Activated T-helper 17 cell treated with anti-CD3 and anti-CD28 coated beads, Interleukin-2, amount 50 U/mL, for 72 hours (primary cell): ENCODE measurements around the gene OSMR. TPM values are rescaled to one million over a fixed set of nuclear protein-coding genes. Genes with fewer than 3 reads are reported as not detected.

Experiments
- ATAC-seq: fragments of 150-1000 bp; cut with Tn5 transposase; replicated peaks from 2 replicates; pipeline ENCODE4 v1.10.0; 2021; ENCODE audit warnings: mild to moderate bottlenecking, moderate library complexity
- H3K27ac Mint-ChIP-seq: one replicate; pipeline ENCODE4 v1.8.0; 2022; ENCODE audit warnings: mixed read lengths
- H3K27me3 Mint-ChIP-seq: one replicate; pipeline ENCODE4 v1.8.0; 2022; ENCODE audit warnings: mixed read lengths
- H3K36me3 Mint-ChIP-seq: one replicate; pipeline ENCODE4 v1.8.0; 2022; ENCODE audit warnings: low read depth, mild to moderate bottlenecking, mixed read lengths
- H3K4me1 Mint-ChIP-seq: one replicate; pipeline ENCODE4 v1.8.0; 2022; ENCODE audit warnings: mixed read lengths
- H3K4me3 Mint-ChIP-seq: one replicate; pipeline ENCODE4 v1.8.0; 2022; ENCODE audit warnings: mild to moderate bottlenecking, mixed read lengths
- H3K9me3 Mint-ChIP-seq: one replicate; pipeline ENCODE4 v1.8.0; 2022; ENCODE audit warnings: mixed read lengths
- total RNA-seq, 2 donors: library from RNA; stranded (reverse); gene quantifications; one replicate each; pipeline ENCODE4 v1.2.3, GENCODE V29; 2022

The OSMR gene
- total RNA-seq, 2 donors from 2014 or later = 0.19 to 0.26 TPM

DNA sequence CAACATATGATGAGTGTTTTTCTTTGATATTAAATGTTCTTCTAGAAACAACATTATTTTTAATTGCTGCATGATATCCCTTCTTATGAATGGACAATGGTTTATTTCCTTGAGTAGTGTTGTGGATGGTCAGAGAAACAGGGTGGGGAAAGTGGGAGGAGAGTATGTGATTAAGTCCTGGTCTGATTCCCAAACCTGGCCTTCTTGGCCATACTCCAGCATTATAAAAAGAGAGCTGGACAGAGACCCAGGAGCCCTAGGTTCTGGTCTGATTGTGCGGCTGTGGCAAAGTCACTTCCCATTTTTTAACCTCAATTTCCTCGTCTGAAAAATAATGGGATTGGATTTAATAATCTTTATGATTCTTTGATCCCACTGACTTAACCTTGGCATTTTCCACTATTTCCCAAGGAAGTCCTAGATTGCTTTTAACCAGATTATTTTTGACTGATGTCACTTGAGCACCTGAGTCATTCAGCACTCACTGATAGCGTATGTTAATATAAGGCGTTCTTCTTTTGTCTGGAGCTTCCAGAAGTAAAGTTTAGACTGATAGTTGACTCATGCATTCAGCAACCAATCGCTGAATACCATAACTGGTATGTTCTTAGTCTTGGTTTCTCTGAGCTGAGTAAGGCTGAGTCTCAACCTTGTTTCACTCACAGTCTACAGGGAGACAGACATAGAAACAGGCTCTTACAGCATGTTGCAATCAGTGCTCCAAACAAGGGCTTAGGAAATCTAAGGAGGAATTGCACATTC, 26.2 kb downstream of the OSMR start:
- ATAC-seq = peak; percentile 37
- H3K4me3 Mint-ChIP-seq = no peak overlapping the region
- no peaks in the 10 kb centered on the region for H3K36me3 Mint-ChIP-seq
- H3K27me3 Mint-ChIP-seq = peaks cover 54% of the 10 kb centered on the region
- no peaks in the 10 kb centered on the region for H3K9me3 Mint-ChIP-seq
- H3K4me1 Mint-ChIP-seq = no peaks in the 10 kb centered on the region
- H3K27ac Mint-ChIP-seq = no peak overlapping the region

DNA sequence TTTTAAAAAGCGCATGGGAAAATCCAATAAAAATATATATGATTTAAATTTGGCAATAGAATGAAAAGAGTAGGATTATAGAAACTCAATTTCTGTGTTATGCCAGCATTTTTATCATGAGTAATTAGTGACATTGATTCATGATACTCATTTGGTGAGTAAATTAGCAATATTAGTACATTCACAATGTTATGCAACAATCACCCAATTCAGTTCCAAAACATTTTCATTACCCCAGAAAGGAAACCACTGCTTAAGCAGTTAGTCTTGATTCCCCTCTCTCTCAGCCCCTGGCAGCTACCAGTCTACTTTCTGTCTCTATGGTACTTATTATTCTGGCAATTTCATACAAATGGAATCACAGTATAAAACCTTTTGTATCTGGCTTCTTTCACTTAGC, 27.0 kb downstream of the OSMR start:
- ATAC-seq = no peak
- Mint-ChIP-seq H3K27ac (no peak overlapping the region), H3K4me3 (no peak overlapping the region), H3K9me3 (no peaks in the 10 kb centered on the region), H3K4me1 (no peaks in the 10 kb centered on the region), H3K36me3 (no peaks in the 10 kb centered on the region), H3K27me3 (peaks cover 59% of the 10 kb centered on the region)

DNA sequence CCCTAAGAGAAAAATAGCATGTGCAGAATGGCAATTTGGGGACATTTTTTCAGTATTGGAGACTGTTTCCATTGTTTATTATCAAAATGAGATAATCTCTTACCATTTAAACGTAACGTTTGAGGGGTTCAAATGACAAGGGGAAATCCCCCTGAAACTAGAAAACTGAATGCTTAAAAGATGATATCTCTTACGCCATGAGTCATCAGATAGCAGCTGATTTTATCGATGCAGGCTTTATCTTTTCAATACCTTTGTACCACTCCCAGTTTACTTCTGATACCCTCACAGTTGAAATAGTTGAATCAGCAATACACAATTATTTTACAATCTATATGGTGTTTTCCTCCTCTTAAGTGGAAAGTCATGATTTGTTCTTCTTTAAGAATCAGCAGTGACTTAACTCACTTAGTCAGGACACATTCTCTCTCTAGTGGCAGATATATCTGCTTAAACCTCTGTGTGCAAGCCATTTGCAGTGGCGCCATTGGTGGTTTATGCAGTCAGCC, 29.2 kb downstream of the OSMR start:
- ATAC-seq = no peak
- no peaks in the 10 kb centered on the region for H3K4me1 Mint-ChIP-seq
- no peaks in the 10 kb centered on the region for H3K36me3 Mint-ChIP-seq
- H3K27me3 Mint-ChIP-seq = peaks cover 54% of the 10 kb centered on the region
- H3K4me3 Mint-ChIP-seq = no peak overlapping the region
- H3K27ac Mint-ChIP-seq = no peak overlapping the region
- H3K9me3 Mint-ChIP-seq = no peaks in the 10 kb centered on the region

GRCh38 chr5:38878391-38879077, 32.7 kb downstream of the OSMR start:
- H3K4me1 Mint-ChIP-seq = no peaks in the 10 kb centered on the region
- H3K27ac Mint-ChIP-seq = no peak overlapping the region
- H3K4me3 Mint-ChIP-seq = no peak overlapping the region
- ATAC-seq = no peak
- peaks cover 35% of the 10 kb centered on the region for H3K27me3 Mint-ChIP-seq
- no peaks in the 10 kb centered on the region for H3K9me3 Mint-ChIP-seq
- no peaks in the 10 kb centered on the region for H3K36me3 Mint-ChIP-seq

- H3K27me3 Mint-ChIP-seq = peaks cover 31% of the 10 kb centered on the region
- no peak overlapping the region for H3K4me3 Mint-ChIP-seq
- H3K9me3 Mint-ChIP-seq = no peaks in the 10 kb centered on the region
- no peaks in the 10 kb centered on the region for H3K36me3 Mint-ChIP-seq
- ATAC-seq = no peak
- no peaks in the 10 kb centered on the region for H3K4me1 Mint-ChIP-seq
- H3K27ac Mint-ChIP-seq = no peak overlapping the region
Observed at GRCh38 chr5:38879078-38879460, 33.3 kb downstream of the OSMR start.

GRCh38 chr5:38883842-38884241, 38.0 kb downstream of the OSMR start:
- no peak overlapping the region for H3K4me3 Mint-ChIP-seq
- H3K27me3 Mint-ChIP-seq = peaks cover 17% of the 10 kb centered on the region
- H3K4me1 Mint-ChIP-seq = no peaks in the 10 kb centered on the region
- no peak overlapping the region for H3K27ac Mint-ChIP-seq
- H3K36me3 Mint-ChIP-seq = no peaks in the 10 kb centered on the region
- H3K9me3 Mint-ChIP-seq = no peaks in the 10 kb centered on the region
- ATAC-seq = no peak

GRCh38 chr5:38885208-38885607, 39.4 kb downstream of the OSMR start:
- Mint-ChIP-seq H3K4me1 (no peaks in the 10 kb centered on the region), H3K9me3 (no peaks in the 10 kb centered on the region), H3K36me3 (no peaks in the 10 kb centered on the region), H3K27ac (no peak overlapping the region), H3K4me3 (no peak overlapping the region), H3K27me3 (peaks cover 16% of the 10 kb centered on the region)
- ATAC-seq = no peak

DNA sequence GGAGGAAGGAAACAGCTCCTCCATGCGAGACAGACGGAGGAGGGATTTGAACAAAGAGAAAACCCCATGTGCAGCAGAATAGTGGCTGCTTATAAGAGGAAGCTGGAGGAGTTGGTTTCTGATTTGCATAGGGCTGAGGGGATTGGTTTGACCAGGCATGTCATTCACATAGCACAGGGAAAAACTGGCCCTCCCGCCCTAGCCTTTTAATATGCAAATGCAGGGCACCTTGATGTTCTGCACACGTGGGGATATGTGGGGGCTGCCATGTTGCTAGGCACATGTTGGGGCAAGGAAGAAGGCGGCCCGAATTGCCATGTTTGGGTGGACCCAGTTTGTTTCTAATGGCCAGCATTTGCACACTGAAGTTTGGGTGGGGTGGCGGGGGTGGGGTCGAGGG, 42.2 kb downstream of the OSMR start:
- no peaks in the 10 kb centered on the region for H3K36me3 Mint-ChIP-seq
- H3K9me3 Mint-ChIP-seq = no peaks in the 10 kb centered on the region
- ATAC-seq = no peak
- peaks cover 22% of the 10 kb centered on the region for H3K27me3 Mint-ChIP-seq
- no peak overlapping the region for H3K4me3 Mint-ChIP-seq
- H3K27ac Mint-ChIP-seq = no peak overlapping the region
- H3K4me1 Mint-ChIP-seq = no peaks in the 10 kb centered on the region

- ATAC-seq = no peak
- H3K9me3 Mint-ChIP-seq = peaks cover under 1% of the 10 kb centered on the region
- no peaks in the 10 kb centered on the region for H3K4me1 Mint-ChIP-seq
- H3K27me3 Mint-ChIP-seq = peaks cover 26% of the 10 kb centered on the region
- no peaks in the 10 kb centered on the region for H3K36me3 Mint-ChIP-seq
- H3K27ac Mint-ChIP-seq = no peak overlapping the region
- no peak overlapping the region for H3K4me3 Mint-ChIP-seq
Observed at GRCh38 chr5:38889424-38889823, 43.6 kb downstream of the OSMR start.

DNA sequence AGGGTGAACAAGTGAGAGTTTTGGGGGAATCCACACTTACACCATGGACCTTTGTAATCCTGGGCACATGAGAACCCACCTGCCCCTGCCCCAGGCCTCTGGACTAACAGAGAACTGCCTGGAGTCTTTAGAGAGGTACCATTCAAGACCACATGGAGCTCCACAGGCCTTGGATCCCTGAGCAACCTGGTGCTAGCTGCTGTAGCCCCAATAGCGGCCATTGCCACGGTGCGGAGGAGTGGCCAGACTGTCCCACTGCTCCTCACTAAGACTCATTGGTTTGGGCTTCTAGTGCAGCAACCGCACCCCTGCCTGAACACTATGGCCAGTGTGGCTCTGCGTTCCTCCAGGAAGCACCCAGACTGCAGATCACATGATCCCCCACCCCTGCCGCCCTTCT, 45.8 kb downstream of the OSMR start:
- peaks cover 5% of the 10 kb centered on the region for H3K9me3 Mint-ChIP-seq
- peaks cover 22% of the 10 kb centered on the region for H3K27me3 Mint-ChIP-seq
- H3K4me3 Mint-ChIP-seq = no peak overlapping the region
- no peaks in the 10 kb centered on the region for H3K36me3 Mint-ChIP-seq
- H3K27ac Mint-ChIP-seq = no peak overlapping the region
- no peaks in the 10 kb centered on the region for H3K4me1 Mint-ChIP-seq
- no peak for ATAC-seq

GRCh38 chr5:38892363-38892762, 46.6 kb downstream of the OSMR start:
- Mint-ChIP-seq H3K36me3 (no peaks in the 10 kb centered on the region), H3K27ac (no peak overlapping the region), H3K27me3 (peaks cover 27% of the 10 kb centered on the region), H3K9me3 (peaks cover 5% of the 10 kb centered on the region), H3K4me3 (no peak overlapping the region), H3K4me1 (no peaks in the 10 kb centered on the region)
- ATAC-seq = peak; percentile 29

GRCh38 chr5:38896760-38897159, 50.9 kb downstream of the OSMR start:
- H3K36me3 Mint-ChIP-seq = no peaks in the 10 kb centered on the region
- H3K27me3 Mint-ChIP-seq = peaks cover 15% of the 10 kb centered on the region

GRCh38 chr5:38899936-38900335, 54.1 kb downstream of the OSMR start:
- H3K27me3 Mint-ChIP-seq = peaks cover 13% of the 10 kb centered on the region
- H3K4me3 Mint-ChIP-seq = no peak overlapping the region
- no peak overlapping the region for H3K27ac Mint-ChIP-seq
- ATAC-seq = no peak
- no peaks in the 10 kb centered on the region for H3K4me1 Mint-ChIP-seq
- H3K9me3 Mint-ChIP-seq = peaks cover 7% of the 10 kb centered on the region
- H3K36me3 Mint-ChIP-seq = no peaks in the 10 kb centered on the region

More at GRCh38 chr5:38896760-38897159, 50.9 kb downstream of the OSMR start:
- no peak for ATAC-seq
- Mint-ChIP-seq H3K9me3 (peaks cover 5% of the 10 kb centered on the region), H3K4me3 (no peak overlapping the region), H3K4me1 (no peaks in the 10 kb centered on the region), H3K27ac (no peak overlapping the region)

DNA sequence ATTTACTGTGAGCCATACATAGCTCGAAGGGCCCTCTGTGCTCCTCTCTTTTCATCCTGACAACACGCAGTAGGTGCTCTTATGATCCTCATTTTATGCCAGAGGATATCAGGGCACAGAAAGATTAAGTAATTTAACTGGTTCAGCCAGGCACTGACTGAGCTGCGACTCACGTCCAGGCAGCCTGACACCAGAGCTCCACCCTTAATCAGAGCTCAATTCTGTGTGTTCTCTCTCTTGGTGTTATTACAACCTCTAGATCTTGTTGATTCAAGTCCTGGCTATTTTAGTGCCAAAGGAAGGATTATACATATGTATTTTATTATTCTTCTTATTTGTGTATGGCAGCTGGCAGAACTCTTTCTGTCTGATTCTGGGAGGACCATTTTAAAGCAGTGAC, 59.7 kb downstream of the OSMR start:
- Mint-ChIP-seq H3K27ac (no peak overlapping the region), H3K9me3 (peaks cover 7% of the 10 kb centered on the region), H3K27me3 (peaks cover 19% of the 10 kb centered on the region), H3K4me3 (no peak overlapping the region), H3K4me1 (no peaks in the 10 kb centered on the region), H3K36me3 (no peaks in the 10 kb centered on the region)
- ATAC-seq = no peak

- Mint-ChIP-seq H3K27me3 (peaks cover 20% of the 10 kb centered on the region), H3K36me3 (no peaks in the 10 kb centered on the region), H3K4me3 (no peak overlapping the region), H3K27ac (no peak overlapping the region), H3K9me3 (peaks cover 7% of the 10 kb centered on the region), H3K4me1 (no peaks in the 10 kb centered on the region)
- ATAC-seq = no peak
Observed at GRCh38 chr5:38906503-38906902, 60.7 kb downstream of the OSMR start.
